Esophagus muscularis mucosa (tissue), 4 donors: Measurements from ENCODE around the gene TNFRSF19. TPM values are rescaled to one million over a fixed set of nuclear protein-coding genes. Genes with fewer than 3 reads are reported as not detected.

Experiments used
- DNase-seq: peaks from one replicate; pipeline ENCODE4 v3.0.0-alpha.2; 2017; ENCODE audit errors: extremely low spot score
- H3K27ac ChIP-seq, 4 donors: fragments of 200-600 bp; sonication (generic); replicated peaks in 1 of 4; 1 replicate in 3 of 4; 2 replicates in 1 of 4; pipeline ENCODE4 v1.5.1; 2016 to 2019; ENCODE audit warnings: mild to moderate bottlenecking in 1 of 4
- H3K27me3 ChIP-seq, 4 donors: fragments of 200-600 bp; sonication (generic); one replicate each; pipeline versions ENCODE4 v1.5.1 to v1.6.0; 2016 to 2019
- H3K36me3 ChIP-seq, 4 donors: fragments of 200-600 bp; sonication (generic); one replicate each; pipeline ENCODE4 v1.5.1; 2016 to 2019
- H3K4me1 ChIP-seq, 4 donors: fragments of 200-600 bp; sonication (generic); one replicate each; pipeline ENCODE4 v1.5.1; 2016 to 2019
- H3K4me3 ChIP-seq, 4 donors: fragments of 200-600 bp; sonication (generic); 1 replicate in 2 of 4; 2 replicates in 2 of 4; pipeline ENCODE4 v1.5.1; 2016 to 2019; ENCODE audit warnings: mild to moderate bottlenecking in 4 of 4, moderate library complexity in 1 of 4
- H3K9me3 ChIP-seq, 4 donors: fragments of 200-600 bp; sonication (generic); 1 replicate in 3 of 4; 2 replicates in 1 of 4; pipeline ENCODE4 v1.5.1; 2016 to 2019
- EP300 ChIP-seq: sonication (generic); formaldehyde crosslinking; IDR thresholded peaks from one replicate; pipeline ENCODE4 v1.6.1; 2017; ENCODE audit warnings: antibody characterized with exemption
- POLR2A ChIP-seq: fragments of 450-650 bp; IDR thresholded peaks from one replicate; pipeline ENCODE4 v1.6.1; 2017; ENCODE audit warnings: antibody characterized with exemption, moderate library complexity, mild to moderate bottlenecking, low read depth
- POLR2AphosphoS5 ChIP-seq, 2 donors: sonication (generic); formaldehyde crosslinking; IDR thresholded peaks; one replicate each; pipeline ENCODE4 v1.6.1; 2017; ENCODE audit warnings: antibody characterized with exemption in 2 of 2
- WGBS: methylation state at CpG from one replicate; pipeline ENCODE4 v1.1.5; 2018; 5-methylcytosine and 5-hydroxymethylcytosine counted together
- intact Hi-C: fragments of 100-400 bp; cut with DNase I; formaldehyde crosslinking; loops from one replicate; pipeline ENCODE4 v1.15.1; 2023
- total RNA-seq, 4 donors: library from RNA; depleted of rRNA; stranded (reverse); fragments of >200 nt; gene quantifications; one replicate each; pipeline versions ENCODE4 v1.1.0 to v1.2.1, GENCODE V29; 2016
- TF ChIP-seq, protein P1 (sequence below), 3 experiments: fragments of 200-600 bp in 2 of 3; fragments of 450-650 bp in 1 of 3; sonication (generic) in 2 of 3; IDR thresholded peaks; one replicate each; pipeline ENCODE4 v1.5.1; 2017 to 2019; ENCODE audit warnings: antibody characterized with exemption in 3 of 3, mild to moderate bottlenecking in 2 of 3, moderate library complexity in 1 of 3

TNFRSF19 gene
- total RNA-seq, 4 donors from 2014 or later: 3.2 to 5.6 (median 5.0) TPM

DNA sequence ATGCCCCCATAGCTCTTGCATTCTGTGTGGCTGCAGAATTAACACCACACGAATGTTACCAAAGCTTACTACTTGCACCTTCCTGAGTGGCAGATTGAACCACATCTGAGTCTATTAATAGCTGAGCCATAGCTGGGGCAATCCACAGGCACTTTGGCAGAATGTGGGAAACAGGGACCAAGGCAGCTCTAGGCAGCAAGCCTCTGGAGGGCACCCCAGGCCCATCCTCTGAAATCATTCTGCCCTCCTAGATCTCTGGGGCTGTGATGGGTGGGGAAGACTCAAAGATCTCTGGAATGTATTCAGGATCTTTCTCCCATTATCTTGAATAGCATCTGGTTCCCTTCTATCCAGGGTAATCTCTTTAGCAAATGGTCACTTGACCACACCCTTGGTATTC, 139.3 kb downstream of the TNFRSF19 start:
- Histone ChIP-seq H3K9me3 (no peaks in the 10 kb centered on the region), H3K27me3 (no peaks in the 10 kb centered on the region), H3K4me3 (no peak overlapping the region), H3K27ac (no peak overlapping the region), H3K36me3 (no peaks in the 10 kb centered on the region), H3K4me1 (no peaks in the 10 kb centered on the region)
- WGBS: 71% methylated on average over 1 of the region's 1 CpG
- no peak for DNase-seq
- no peak for TF ChIP-seq EP300
- TF ChIP-seq POLR2AphosphoS5 (IDR thresholded peaks at IDR 0.05): no peak
- TF ChIP-seq POLR2A: no peak
- TF ChIP-seq, protein P1, sequence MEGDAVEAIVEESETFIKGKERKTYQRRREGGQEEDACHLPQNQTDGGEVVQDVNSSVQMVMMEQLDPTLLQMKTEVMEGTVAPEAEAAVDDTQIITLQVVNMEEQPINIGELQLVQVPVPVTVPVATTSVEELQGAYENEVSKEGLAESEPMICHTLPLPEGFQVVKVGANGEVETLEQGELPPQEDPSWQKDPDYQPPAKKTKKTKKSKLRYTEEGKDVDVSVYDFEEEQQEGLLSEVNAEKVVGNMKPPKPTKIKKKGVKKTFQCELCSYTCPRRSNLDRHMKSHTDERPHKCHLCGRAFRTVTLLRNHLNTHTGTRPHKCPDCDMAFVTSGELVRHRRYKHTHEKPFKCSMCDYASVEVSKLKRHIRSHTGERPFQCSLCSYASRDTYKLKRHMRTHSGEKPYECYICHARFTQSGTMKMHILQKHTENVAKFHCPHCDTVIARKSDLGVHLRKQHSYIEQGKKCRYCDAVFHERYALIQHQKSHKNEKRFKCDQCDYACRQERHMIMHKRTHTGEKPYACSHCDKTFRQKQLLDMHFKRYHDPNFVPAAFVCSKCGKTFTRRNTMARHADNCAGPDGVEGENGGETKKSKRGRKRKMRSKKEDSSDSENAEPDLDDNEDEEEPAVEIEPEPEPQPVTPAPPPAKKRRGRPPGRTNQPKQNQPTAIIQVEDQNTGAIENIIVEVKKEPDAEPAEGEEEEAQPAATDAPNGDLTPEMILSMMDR (IDR thresholded peaks at IDR 0.05): no peak
- intact Hi-C loops: no loop called here

- H3K4me3 ChIP-seq: no peak overlapping the region
- H3K27ac ChIP-seq: no peak overlapping the region
- no peak for TF ChIP-seq POLR2A
- no peaks in the 10 kb centered on the region for H3K36me3 ChIP-seq
- intact Hi-C loops: loop anchor here (10.0 kb wide), 1 partner anchor 164 kb away; no protein-coding TSS in a partner anchor
- no peaks in the 10 kb centered on the region for H3K27me3 ChIP-seq
- WGBS: 91% methylated on average over 1 of the region's 1 CpG
- no peak for DNase-seq
- no peaks in the 10 kb centered on the region for H3K4me1 ChIP-seq
- H3K9me3 ChIP-seq: no peaks in the 10 kb centered on the region
These were observed 140.2 kb downstream of the TNFRSF19 start for GRCh38 chr13:23710366-23710765.

- Histone ChIP-seq H3K9me3 (no peaks in the 10 kb centered on the region), H3K4me3 (no peak overlapping the region), H3K27ac (no peak overlapping the region), H3K36me3 (no peaks in the 10 kb centered on the region), H3K27me3 (no peaks in the 10 kb centered on the region), H3K4me1 (no peaks in the 10 kb centered on the region)
- TF ChIP-seq EP300 (no peak), POLR2A (no peak)
- TF ChIP-seq, protein P1 (IDR thresholded peaks at IDR 0.05): no peak
- intact Hi-C loops: loop anchor here (10.0 kb wide), 1 partner anchor 163 kb away; no protein-coding TSS in a partner anchor
- WGBS: 88% methylated on average over 3 of the region's 3 CpGs
- DNase-seq: no peak
These were observed 141.1 kb downstream of the TNFRSF19 start for GRCh38 chr13:23711355-23711754.

DNA sequence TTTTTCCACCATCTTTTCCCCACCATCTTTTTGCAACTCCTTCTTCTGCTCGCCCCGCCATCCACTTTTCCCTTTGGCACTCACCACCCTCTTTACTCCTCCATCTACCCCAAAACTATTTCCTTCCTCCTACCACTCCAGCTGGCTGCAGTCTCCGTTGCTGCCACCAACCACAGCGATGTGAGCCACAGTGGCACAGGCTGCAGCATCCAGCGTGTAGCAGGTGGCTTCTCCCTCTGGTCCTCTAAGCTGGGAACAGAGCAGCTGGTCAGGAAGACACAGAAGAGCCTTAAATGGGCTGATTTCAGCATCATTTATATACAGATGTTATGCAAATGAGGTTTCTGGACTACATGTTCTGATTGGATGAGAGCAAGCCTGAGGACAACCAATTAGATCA, 144.5 kb downstream of the TNFRSF19 start:
- no peak overlapping the region for H3K27ac ChIP-seq
- 76% methylated on average over 5 of the region's 5 CpGs for WGBS
- H3K36me3 ChIP-seq: no peaks in the 10 kb centered on the region
- H3K4me3 ChIP-seq: no peak overlapping the region
- no peak for TF ChIP-seq POLR2AphosphoS5 (IDR thresholded peaks at IDR 0.05)
- TF ChIP-seq, protein P1 (IDR thresholded peaks at IDR 0.05): no peak
- no peaks in the 10 kb centered on the region for H3K9me3 ChIP-seq
- peak; percentile 37 for DNase-seq
- peaks cover 0 to 3% (median 0%) of the 10 kb centered on the region in 4 donors for H3K4me1 ChIP-seq
- H3K27me3 ChIP-seq: no peaks in the 10 kb centered on the region
- intact Hi-C loops: loop anchor here (10.0 kb wide), 1 partner anchor 160 kb away; no protein-coding TSS in a partner anchor

GRCh38 chr13:23715092-23715761, 145.0 kb downstream of the TNFRSF19 start:
- DNase-seq: no peak
- TF ChIP-seq POLR2A (no peak), POLR2AphosphoS5 (IDR thresholded peaks at IDR 0.05) (no peak), EP300 (no peak)
- TF ChIP-seq, protein P1 (IDR thresholded peaks at IDR 0.05): no peak
- H3K27me3 ChIP-seq: no peaks in the 10 kb centered on the region
- no peak overlapping the region for H3K27ac ChIP-seq
- H3K4me1 ChIP-seq: peaks cover 0 to 3% (median 0%) of the 10 kb centered on the region in 4 donors
- H3K4me3 ChIP-seq: no peak overlapping the region
- no peaks in the 10 kb centered on the region for H3K36me3 ChIP-seq
- H3K9me3 ChIP-seq: no peaks in the 10 kb centered on the region
- intact Hi-C loops: loop anchor here (10.0 kb wide), 1 partner anchor 160 kb away; no protein-coding TSS in a partner anchor
- WGBS: 93% methylated on average over 16 of the region's 19 CpGs
